ENCODE results near the gene NKAIN2. TPM values are rescaled to one million over a fixed set of nuclear protein-coding genes. Genes with fewer than 3 reads are reported as not detected.

NKAIN2 gene
- total RNA-seq, 1 donor from 2014 or later = not detected

DNA sequence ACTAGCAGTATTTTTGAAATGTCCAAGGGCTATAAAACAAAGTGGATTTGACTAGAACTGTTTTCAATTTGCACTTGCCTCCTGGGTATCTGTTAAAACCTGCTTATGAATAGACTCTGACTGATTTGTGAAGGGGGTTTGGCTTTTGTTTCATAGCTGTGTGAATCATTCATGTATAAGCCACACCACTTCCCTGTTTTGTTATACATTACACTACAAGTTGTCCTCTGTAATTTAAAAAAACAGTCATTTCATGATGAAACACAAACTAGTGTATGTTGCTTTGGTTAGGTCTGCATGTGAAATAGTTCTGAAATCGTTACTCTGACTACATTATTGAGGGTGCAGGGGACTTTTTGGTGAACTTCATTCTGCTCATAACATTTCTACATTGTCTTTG is 121.7 kb downstream of the NKAIN2 start:
- H3K4me3 ChIP-seq (ENCODE audit: low read depth, low read length) = no peak overlapping the region
- peak; percentile 42 for DNase-seq (ENCODE audit: low read depth)
- TF ChIP-seq, protein P1, sequence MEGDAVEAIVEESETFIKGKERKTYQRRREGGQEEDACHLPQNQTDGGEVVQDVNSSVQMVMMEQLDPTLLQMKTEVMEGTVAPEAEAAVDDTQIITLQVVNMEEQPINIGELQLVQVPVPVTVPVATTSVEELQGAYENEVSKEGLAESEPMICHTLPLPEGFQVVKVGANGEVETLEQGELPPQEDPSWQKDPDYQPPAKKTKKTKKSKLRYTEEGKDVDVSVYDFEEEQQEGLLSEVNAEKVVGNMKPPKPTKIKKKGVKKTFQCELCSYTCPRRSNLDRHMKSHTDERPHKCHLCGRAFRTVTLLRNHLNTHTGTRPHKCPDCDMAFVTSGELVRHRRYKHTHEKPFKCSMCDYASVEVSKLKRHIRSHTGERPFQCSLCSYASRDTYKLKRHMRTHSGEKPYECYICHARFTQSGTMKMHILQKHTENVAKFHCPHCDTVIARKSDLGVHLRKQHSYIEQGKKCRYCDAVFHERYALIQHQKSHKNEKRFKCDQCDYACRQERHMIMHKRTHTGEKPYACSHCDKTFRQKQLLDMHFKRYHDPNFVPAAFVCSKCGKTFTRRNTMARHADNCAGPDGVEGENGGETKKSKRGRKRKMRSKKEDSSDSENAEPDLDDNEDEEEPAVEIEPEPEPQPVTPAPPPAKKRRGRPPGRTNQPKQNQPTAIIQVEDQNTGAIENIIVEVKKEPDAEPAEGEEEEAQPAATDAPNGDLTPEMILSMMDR (IDR thresholded peaks at IDR 0.05; ENCODE audit: insufficient read depth, low read length, poor library complexity, severe bottlenecking) = no peak
- H3K27me3 ChIP-seq (ENCODE audit: control insufficient read depth, insufficient read depth, low read length) = no peaks in the 10 kb centered on the region
- no peaks in the 10 kb centered on the region for H3K36me3 ChIP-seq (ENCODE audit: control insufficient read depth, insufficient read depth, low read length)

DNA sequence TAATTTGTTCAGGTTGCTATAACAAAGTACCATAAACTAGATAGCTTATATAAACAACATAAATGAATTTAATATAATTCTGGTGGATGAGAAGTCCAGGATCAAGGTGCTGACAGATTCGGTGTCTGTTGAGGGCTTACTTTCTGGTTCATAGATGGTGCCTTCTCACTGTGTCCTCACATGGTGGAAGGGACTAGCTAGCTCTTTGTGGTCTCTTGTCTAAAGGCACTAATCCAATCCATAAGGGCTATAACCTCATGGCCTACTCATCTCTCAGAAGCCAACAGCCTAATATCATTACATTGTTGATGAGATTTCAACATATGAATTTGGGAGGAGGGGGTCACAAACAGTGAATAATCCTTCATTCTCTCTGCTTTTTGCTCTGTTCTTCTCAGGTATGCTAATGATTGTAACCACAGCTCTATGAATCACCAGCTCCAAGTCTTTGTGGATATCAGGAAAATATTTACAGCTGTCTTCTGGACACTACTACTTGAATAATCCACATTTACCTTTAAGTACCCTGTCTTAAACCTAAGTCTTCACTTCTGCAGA is 122.3 kb downstream of the NKAIN2 start:
- Histone ChIP-seq H3K36me3 (ENCODE audit: control insufficient read depth, insufficient read depth, low read length) (no peaks in the 10 kb centered on the region), H3K4me3 (ENCODE audit: low read depth, low read length) (no peak overlapping the region), H3K27me3 (ENCODE audit: control insufficient read depth, insufficient read depth, low read length) (no peaks in the 10 kb centered on the region)
- TF ChIP-seq, protein P1 (IDR thresholded peaks at IDR 0.05; ENCODE audit: insufficient read depth, low read length, poor library complexity, severe bottlenecking) = no peak
- peak; percentile 31 for DNase-seq (ENCODE audit: low read depth)

DNA sequence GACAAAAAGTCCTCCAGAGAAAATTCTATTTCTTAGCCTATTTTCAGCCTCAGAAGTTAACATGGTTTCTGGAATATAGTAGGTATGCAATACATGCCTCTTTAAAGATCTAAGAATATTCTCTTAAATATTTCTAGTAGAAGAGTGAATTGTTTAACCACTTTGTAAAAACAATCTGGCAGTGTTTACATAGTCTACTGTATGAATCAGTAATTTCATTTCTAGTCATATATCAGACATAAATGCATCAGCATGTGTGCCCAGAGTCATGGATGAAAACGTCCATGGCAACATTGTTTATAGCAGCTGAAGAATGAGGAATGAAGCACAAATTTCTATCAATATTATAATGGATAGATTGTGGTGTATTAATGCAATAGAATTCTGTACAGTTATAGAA is 124.9 kb downstream of the NKAIN2 start:
- Histone ChIP-seq H3K36me3 (ENCODE audit: control insufficient read depth, insufficient read depth, low read length) (no peaks in the 10 kb centered on the region), H3K27me3 (ENCODE audit: control insufficient read depth, insufficient read depth, low read length) (no peaks in the 10 kb centered on the region), H3K4me3 (ENCODE audit: low read depth, low read length) (no peak overlapping the region)
- TF ChIP-seq, protein P1 (IDR thresholded peaks at IDR 0.05; ENCODE audit: insufficient read depth, low read length, poor library complexity, severe bottlenecking) = no peak
- DNase-seq (ENCODE audit: low read depth) = no peak

DNA sequence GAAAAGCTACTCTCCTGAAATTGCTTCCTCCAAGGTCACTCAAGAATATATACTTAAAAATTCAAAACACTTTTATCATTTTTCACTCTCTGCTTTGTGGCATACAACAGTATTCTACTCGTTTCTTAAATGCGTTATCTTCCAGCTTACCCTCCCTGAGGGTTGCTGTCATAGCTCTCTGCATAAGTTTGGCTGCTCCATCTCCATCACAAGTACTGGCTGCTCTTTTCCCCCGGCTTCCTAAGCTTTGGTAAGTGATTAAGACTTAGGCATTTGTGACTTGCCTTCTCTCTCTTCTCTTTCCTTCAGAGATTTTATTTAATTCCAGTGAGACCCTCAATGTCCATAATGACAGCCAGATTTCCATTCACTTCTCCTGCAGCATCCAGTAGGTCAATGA is 128.3 kb downstream of the NKAIN2 start:
- H3K27me3 ChIP-seq (ENCODE audit: control insufficient read depth, insufficient read depth, low read length) = no peaks in the 10 kb centered on the region
- no peak overlapping the region for H3K4me3 ChIP-seq (ENCODE audit: low read depth, low read length)
- DNase-seq (ENCODE audit: low read depth) = no peak
- no peaks in the 10 kb centered on the region for H3K36me3 ChIP-seq (ENCODE audit: control insufficient read depth, insufficient read depth, low read length)
- TF ChIP-seq, protein P1 (IDR thresholded peaks at IDR 0.05; ENCODE audit: insufficient read depth, low read length, poor library complexity, severe bottlenecking) = no peak

DNA sequence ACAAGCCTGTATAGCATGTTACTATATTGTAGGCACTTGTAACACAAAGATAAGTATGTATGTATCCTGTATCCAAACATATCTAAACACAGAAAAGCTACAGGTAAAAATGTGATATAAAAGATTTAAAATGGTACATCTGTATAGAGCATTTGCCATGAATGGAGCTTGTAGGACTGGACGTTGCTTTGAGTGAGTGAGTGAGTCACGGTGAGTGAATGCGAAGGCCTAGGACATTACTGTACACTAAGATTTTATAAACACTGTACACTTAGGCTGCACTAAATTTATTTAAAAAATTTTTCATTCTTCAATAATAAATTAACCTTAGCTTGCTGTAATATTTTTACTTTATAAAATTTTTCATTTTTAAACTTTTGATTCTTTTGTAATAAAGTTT is 136.9 kb downstream of the NKAIN2 start:
- no peaks in the 10 kb centered on the region for H3K36me3 ChIP-seq (ENCODE audit: control insufficient read depth, insufficient read depth, low read length)
- no peak overlapping the region for H3K4me3 ChIP-seq (ENCODE audit: low read depth, low read length)
- H3K27me3 ChIP-seq (ENCODE audit: control insufficient read depth, insufficient read depth, low read length) = no peaks in the 10 kb centered on the region
- TF ChIP-seq, protein P1 (IDR thresholded peaks at IDR 0.05; ENCODE audit: insufficient read depth, low read length, poor library complexity, severe bottlenecking) = no peak
- no peak for DNase-seq (ENCODE audit: low read depth)

DNA sequence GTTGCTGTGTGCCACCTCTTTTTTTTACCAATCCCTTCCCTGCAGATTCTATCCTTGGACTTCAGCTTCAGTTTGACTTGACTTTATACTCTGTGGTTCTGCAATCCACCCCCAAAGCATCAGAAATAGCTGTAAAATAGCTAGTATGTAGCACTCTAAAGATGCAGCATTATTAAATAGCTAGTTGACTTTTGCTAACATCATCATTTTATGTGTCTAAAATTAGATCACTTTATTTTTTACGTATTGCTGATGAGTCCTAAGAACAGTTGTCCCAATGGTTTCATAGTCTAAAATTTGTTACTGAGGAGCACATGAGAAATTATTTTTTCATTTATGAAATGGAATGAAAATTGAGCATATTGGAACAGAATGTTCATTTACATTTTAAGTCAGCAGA is 138.2 kb downstream of the NKAIN2 start:
- no peak overlapping the region for H3K4me3 ChIP-seq (ENCODE audit: low read depth, low read length)
- TF ChIP-seq, protein P1 (IDR thresholded peaks at IDR 0.05; ENCODE audit: insufficient read depth, low read length, poor library complexity, severe bottlenecking) = no peak
- no peaks in the 10 kb centered on the region for H3K27me3 ChIP-seq (ENCODE audit: control insufficient read depth, insufficient read depth, low read length)
- H3K36me3 ChIP-seq (ENCODE audit: control insufficient read depth, insufficient read depth, low read length) = no peaks in the 10 kb centered on the region
- no peak for DNase-seq (ENCODE audit: low read depth)

All from kidney epithelial cell (primary cell).